ENCODE results near the gene HVCN1. TPM values are rescaled to one million over a fixed set of nuclear protein-coding genes. Genes with fewer than 3 reads are reported as not detected.
"Not testable (repeated sequence)": the region's sequence is repeated elsewhere in the genome, so short reads cannot be mapped to it uniquely, and the experiment has no call there.

Gene HVCN1
- total and polyA plus RNA-seq, 4 donors = 9.1 to 16.7 (median 10.8) TPM

- no peak overlapping the region for H3K4me3 ChIP-seq
- no peak overlapping the region for H3K27ac ChIP-seq (ENCODE audit: low read depth in 1 of 2, low read length in 1 of 2)
- ATAC-seq (ENCODE audit: insufficient read depth, low FRiP score) (no peak), DNase-seq (no peak)
- H3K27me3 ChIP-seq (ENCODE audit: control insufficient read depth in 3 of 3, insufficient read depth in 3 of 3, low read length in 2 of 3) = no peaks in the 10 kb centered on the region
- H3K9ac ChIP-seq (ENCODE audit: insufficient read depth in 1 of 2, low read length in 2 of 2) = no peak overlapping the region
- WGBS, 2 donors = 88 to 89% methylated on average over 4 of the region's 4 CpGs
- no peak for TF ChIP-seq CTCF (IDR thresholded peaks at IDR 0.05; ENCODE audit: control extremely low read depth, extremely low read depth)
- H3K36me3 ChIP-seq (ENCODE audit: control insufficient read depth in 4 of 4, insufficient read depth in 4 of 4, low read length in 4 of 4) = peaks cover 26 to 60% (median 47%) of the 10 kb centered on the region in 4 donors
- H3K4me1 ChIP-seq (ENCODE audit: control insufficient read depth in 5 of 5, insufficient read depth in 5 of 5, low read length in 5 of 5) = peaks cover 0 to 1% (median 0%) of the 10 kb centered on the region in 5 donors
- peaks cover 0 to 2% (median 0%) of the 10 kb centered on the region in 4 donors for H3K9me3 ChIP-seq (ENCODE audit: control insufficient read depth in 4 of 4, insufficient read depth in 3 of 4, low read length in 3 of 4)
Observed at GRCh38 chr12:110725267-110725666, 36.4 kb upstream of the HVCN1 start.

- WGBS, 2 donors = 89 to 97% methylated on average over 3 of the region's 3 CpGs
- not testable (repeated sequence) for H3K27ac ChIP-seq (ENCODE audit: low read depth in 1 of 2, low read length in 1 of 2); ATAC-seq (ENCODE audit: insufficient read depth, low FRiP score); H3K4me3 ChIP-seq; H3K9ac ChIP-seq (ENCODE audit: insufficient read depth in 1 of 2, low read length in 2 of 2); H3K27me3 ChIP-seq (ENCODE audit: control insufficient read depth in 3 of 3, insufficient read depth in 3 of 3, low read length in 2 of 3); DNase-seq; H3K4me1 ChIP-seq (ENCODE audit: control insufficient read depth in 5 of 5, insufficient read depth in 5 of 5, low read length in 5 of 5); H3K9me3 ChIP-seq (ENCODE audit: control insufficient read depth in 4 of 4, insufficient read depth in 3 of 4, low read length in 3 of 4)
- peaks cover 28 to 66% (median 51%) of the 10 kb centered on the region in 4 donors for H3K36me3 ChIP-seq (ENCODE audit: control insufficient read depth in 4 of 4, insufficient read depth in 4 of 4, low read length in 4 of 4)
Observed at GRCh38 chr12:110722892-110723291, 34.0 kb upstream of the HVCN1 start.

GRCh38 chr12:110721570-110721969 lies 32.7 kb upstream of the HVCN1 start:
- Histone ChIP-seq H3K27ac (ENCODE audit: low read depth in 1 of 2, low read length in 1 of 2) (no peak overlapping the region), H3K9me3 (ENCODE audit: control insufficient read depth in 4 of 4, insufficient read depth in 3 of 4, low read length in 3 of 4) (peaks cover 0 to 2% (median 0%) of the 10 kb centered on the region in 4 donors), H3K4me1 (ENCODE audit: control insufficient read depth in 5 of 5, insufficient read depth in 5 of 5, low read length in 5 of 5) (no peaks in the 10 kb centered on the region), H3K27me3 (ENCODE audit: control insufficient read depth in 3 of 3, insufficient read depth in 3 of 3, low read length in 2 of 3) (no peaks in the 10 kb centered on the region), H3K4me3 (no peak overlapping the region), H3K9ac (ENCODE audit: insufficient read depth in 1 of 2, low read length in 2 of 2) (no peak overlapping the region), H3K36me3 (ENCODE audit: control insufficient read depth in 4 of 4, insufficient read depth in 4 of 4, low read length in 4 of 4) (peaks cover 28 to 56% (median 49%) of the 10 kb centered on the region in 4 donors)
- ATAC-seq (ENCODE audit: insufficient read depth, low FRiP score) (no peak), DNase-seq (no peak)
- no peak for TF ChIP-seq CTCF (IDR thresholded peaks at IDR 0.05; ENCODE audit: control extremely low read depth, extremely low read depth)

- TF ChIP-seq CTCF (IDR thresholded peaks at IDR 0.05; ENCODE audit: control extremely low read depth, extremely low read depth) = no peak
- no peak overlapping the region for H3K4me3 ChIP-seq
- peaks cover 24 to 53% (median 46%) of the 10 kb centered on the region in 4 donors for H3K36me3 ChIP-seq (ENCODE audit: control insufficient read depth in 4 of 4, insufficient read depth in 4 of 4, low read length in 4 of 4)
- no peaks in the 10 kb centered on the region for H3K27me3 ChIP-seq (ENCODE audit: control insufficient read depth in 3 of 3, insufficient read depth in 3 of 3, low read length in 2 of 3)
- no peak for DNase-seq
- H3K9me3 ChIP-seq (ENCODE audit: control insufficient read depth in 4 of 4, insufficient read depth in 3 of 4, low read length in 3 of 4) = peaks cover 0 to 2% (median 0%) of the 10 kb centered on the region in 4 donors
- no peaks in the 10 kb centered on the region for H3K4me1 ChIP-seq (ENCODE audit: control insufficient read depth in 5 of 5, insufficient read depth in 5 of 5, low read length in 5 of 5)
- ATAC-seq (ENCODE audit: insufficient read depth, low FRiP score) = no peak
- no peak overlapping the region for H3K9ac ChIP-seq (ENCODE audit: insufficient read depth in 1 of 2, low read length in 2 of 2)
- no peak overlapping the region for H3K27ac ChIP-seq (ENCODE audit: low read depth in 1 of 2, low read length in 1 of 2)
Observed at GRCh38 chr12:110720516-110720915, 31.6 kb upstream of the HVCN1 start.

Measured in lung (tissue), 12 donors.